ENCODE results near the gene MN1. TPM values are rescaled to one million over a fixed set of nuclear protein-coding genes. Genes with fewer than 3 reads are reported as not detected.

MN1 gene
- 10 to 100 TPM; 12.2 to 21.0 (median 15.6) TPM for polyA plus RNA-seq (ENCODE audit: insufficient read length in 10 of 10)
- long read RNA-seq, donor 1, full-length matches to known transcripts = 1 of 1 reads
- long read RNA-seq, donor 1, partial matches to known transcripts = 0 of 1 reads
- long read RNA-seq, donor 1, other reads (novel, unspliced or antisense) = 0 of 1 reads
- long read RNA-seq, donor 2, full-length matches to known transcripts = 7 of 7 reads
- long read RNA-seq, donor 2, partial matches to known transcripts = 0 of 7 reads
- long read RNA-seq, donor 2, other reads (novel, unspliced or antisense) = 0 of 7 reads
- long read RNA-seq, donor 3 = 0 reads
- long read RNA-seq, donor 4, full-length matches to known transcripts = 4 of 4 reads
- long read RNA-seq, donor 4, partial matches to known transcripts = 0 of 4 reads
- long read RNA-seq, donor 4, other reads (novel, unspliced or antisense) = 0 of 4 reads
- long read RNA-seq, donor 5, full-length matches to known transcripts = 4 of 4 reads
- long read RNA-seq, donor 5, partial matches to known transcripts = 0 of 4 reads
- long read RNA-seq, donor 5, other reads (novel, unspliced or antisense) = 0 of 4 reads
- long read RNA-seq, donor 6, full-length matches to known transcripts = 2 of 2 reads
- long read RNA-seq, donor 6, partial matches to known transcripts = 0 of 2 reads
- long read RNA-seq, donor 6, other reads (novel, unspliced or antisense) = 0 of 2 reads
- long read RNA-seq, donor 7, full-length matches to known transcripts = 2 of 2 reads
- long read RNA-seq, donor 7, partial matches to known transcripts = 0 of 2 reads
- long read RNA-seq, donor 7, other reads (novel, unspliced or antisense) = 0 of 2 reads
- long read RNA-seq, donor 8 = 0 reads
- long read RNA-seq, donor 9, full-length matches to known transcripts = 1 of 1 reads
- long read RNA-seq, donor 9, partial matches to known transcripts = 0 of 1 reads
- long read RNA-seq, donor 9, other reads (novel, unspliced or antisense) = 0 of 1 reads

GRCh38 chr22:27801616-27802345, at the start of gene MN1:
TSS of gene MN1 (minus strand) at chr22:27801756. CDS start at chr22:27800543, 1,213 bp downstream.
- DNase-seq = peak; percentile 71 to 93 (median 79)

DNA sequence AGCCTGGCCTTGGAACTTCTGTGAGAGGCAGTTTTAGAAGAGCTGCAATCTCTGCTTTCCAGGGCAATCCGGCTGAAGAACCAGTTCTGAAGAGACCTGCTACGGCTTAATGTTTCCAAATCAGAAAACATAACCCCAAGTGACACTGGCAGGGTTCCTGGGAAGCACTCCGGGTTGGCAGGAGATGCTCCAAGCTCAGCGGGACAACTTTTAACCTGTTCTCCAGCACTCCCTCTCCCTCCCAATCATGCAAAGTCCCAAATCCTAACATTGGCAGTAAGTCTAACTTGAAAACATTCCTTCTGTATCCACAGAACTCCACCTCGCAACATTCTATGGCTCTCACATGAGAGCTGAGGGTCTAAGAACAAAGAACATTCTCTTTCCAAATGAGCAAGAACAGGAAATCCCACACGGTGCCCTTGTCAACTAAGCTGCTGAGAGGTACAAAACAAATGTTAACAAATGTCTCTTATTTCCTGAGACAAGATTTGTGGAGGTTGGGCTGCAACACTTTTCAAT, 48.5 kb upstream of the MN1 start:
- peak in 2 of 3 donors; percentile 58 to 76 for DNase-seq

DNA sequence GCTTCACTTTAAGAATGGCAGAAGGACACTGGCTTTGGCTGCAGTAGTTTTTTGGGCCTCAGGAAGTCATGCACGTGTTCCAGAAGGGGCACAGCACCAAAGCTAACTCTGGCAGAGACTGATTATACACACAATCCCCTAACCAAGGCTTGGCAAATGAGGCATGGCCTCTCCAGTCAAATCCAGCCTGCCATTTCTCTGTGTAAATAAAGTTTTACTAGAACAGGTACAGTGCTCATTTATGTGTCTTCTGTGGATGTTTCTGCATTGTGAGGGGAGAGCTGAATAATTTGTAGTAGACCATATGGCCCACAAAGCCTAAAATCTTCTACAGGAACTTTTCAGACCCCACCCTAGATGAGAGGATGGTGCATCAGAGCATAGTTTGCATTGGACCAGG, 46.4 kb upstream of the MN1 start:
- no peak for DNase-seq

DNA sequence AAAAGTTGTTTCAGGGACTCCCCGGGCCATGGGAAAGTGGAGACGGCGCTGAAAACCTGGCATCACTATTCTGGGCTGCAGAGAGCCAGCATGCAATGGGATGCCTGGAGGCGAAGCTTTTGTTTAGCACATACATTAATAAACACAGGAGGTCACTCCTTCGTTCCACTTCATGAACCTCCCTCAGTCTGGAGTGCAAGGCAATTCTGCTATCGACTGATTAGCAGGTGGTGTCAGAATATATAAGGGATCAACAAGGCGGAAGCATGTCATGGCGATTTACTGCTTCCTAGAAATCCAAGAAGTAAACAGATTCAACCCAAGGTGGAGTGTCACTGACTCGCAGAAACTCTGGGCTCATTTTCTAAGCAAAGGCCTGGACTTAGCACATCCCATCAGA, 45.4 kb upstream of the MN1 start:
- no peak for DNase-seq

GRCh38 chr22:27846248-27846757, 44.7 kb upstream of the MN1 start:
- no peak for DNase-seq

- DNase-seq = no peak
Observed at GRCh38 chr22:27845644-27846043, 44.1 kb upstream of the MN1 start.

DNA sequence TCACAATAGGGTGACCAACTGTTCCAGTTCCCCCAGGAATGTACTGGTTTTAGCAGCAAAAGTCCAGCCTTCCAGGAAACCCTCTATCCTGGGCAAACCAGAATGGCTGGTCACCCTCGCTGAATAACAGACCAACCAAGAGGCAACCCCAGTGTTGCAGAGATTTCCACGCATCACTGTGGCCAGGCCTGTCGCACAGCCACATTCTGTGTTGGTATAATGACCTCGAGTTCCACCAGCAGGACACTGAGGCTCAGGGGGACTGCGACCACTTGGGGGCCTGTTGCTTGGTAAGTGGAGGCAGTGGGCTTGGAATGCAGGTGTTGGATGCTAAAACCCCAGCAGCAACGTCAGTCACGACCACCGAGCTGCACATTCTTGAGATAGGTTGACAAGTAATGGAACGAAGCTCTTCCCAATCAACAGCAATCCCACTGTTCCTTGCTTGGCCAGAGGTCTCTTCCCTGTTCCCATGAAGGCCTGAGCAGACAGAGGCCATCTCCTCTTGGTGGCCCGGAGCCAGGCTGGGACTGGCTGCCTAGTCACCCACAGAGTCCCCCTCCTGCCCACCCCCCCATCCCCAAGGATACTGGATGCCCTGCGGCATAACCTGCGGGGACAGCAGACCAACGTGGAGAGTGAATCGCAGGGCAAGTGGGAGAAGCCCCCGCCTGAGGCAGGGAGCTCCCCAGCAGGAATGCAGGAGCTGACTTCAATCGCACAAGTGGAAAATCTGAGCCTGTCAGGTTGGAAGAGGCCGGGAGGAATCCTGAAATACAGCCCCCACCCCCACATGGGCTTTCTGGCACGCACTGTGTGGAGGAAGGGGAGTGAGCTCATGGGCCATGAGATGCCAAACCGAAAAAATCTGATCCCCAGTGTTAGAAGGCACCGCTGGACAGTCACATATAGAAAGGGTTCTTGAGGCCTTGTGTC, 43.4 kb upstream of the MN1 start:
- DNase-seq = peak in 2 of 3 donors; percentile 76 to 86

DNA sequence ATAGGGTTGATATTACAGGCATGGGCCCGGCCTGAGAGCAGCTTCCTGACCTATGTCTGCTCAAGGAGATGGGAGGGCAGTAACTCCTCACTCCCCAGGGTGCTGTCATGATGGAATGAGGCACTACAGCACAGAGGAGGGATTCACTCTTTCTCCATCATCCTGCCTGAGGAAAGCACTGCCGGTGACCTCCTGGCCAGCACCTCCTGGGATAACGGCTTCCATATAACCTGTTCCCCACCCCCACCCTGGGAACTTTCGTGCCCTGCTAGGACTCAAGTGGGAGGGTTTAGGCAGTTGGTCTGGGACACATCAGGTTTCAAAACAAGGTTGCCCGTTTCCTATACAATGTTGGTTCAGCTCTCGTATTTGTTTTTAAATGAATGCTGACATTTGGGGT, 42.7 kb upstream of the MN1 start:
- no peak for DNase-seq

DNA sequence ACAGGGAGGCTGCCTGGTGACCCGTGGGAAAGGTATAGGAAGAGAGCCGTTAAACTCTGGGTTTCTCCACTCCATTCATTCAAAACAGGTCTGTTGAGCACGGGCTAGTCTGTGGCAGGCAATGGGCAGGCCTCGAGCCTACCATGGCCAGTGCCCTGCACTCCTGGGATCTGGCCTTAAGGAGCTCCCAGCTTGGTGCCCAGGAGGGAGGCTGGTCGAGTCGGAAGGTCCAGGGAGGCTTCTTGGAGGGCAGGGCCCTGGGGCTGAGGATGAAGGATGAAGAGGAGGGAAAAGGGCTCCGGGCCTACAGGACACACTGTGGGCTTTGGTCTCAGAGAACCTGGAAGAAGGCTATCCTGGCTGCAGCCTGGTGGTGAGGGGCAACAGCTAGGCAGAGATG, 41.9 kb upstream of the MN1 start:
- DNase-seq = no peak

DNA sequence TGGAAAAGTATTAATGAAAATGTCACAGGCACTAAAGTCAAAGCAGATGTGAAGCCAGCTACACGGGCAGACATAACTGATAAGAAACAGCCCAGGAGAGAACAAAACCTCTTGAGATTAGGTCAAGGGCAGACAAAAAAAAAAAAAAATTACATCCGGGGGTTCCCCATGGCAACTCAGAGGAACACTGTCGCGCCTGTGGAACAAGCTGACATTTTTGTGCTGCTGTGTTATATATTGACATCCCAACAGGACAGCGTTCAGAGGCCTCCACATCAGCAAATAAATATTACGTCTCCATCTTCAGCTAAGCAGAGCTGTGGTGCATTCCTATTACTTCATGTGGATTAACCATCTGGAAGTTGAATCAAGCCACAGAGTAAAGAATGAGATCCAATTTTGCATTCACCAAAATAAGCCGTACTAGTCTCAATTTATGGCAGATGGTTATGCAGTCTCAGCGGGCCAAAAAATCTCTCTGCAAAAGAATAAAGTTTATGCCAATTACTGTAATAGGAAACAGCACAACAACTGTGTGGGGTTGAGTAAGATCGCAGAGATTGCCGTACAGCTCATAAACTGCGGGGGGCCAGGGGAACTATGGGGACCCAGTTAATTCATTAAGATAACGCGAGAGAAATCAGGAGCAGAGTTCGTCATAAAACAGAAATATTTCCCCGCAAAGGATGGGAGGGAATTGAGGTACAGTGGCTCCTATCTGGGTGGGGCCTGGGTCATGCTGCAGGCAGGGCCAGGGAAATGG, 41.3 kb upstream of the MN1 start:
- DNase-seq = peak; percentile 59 to 86 (median 62)

GRCh38 chr22:27842201-27842600, 40.6 kb upstream of the MN1 start:
- DNase-seq = no peak

DNA sequence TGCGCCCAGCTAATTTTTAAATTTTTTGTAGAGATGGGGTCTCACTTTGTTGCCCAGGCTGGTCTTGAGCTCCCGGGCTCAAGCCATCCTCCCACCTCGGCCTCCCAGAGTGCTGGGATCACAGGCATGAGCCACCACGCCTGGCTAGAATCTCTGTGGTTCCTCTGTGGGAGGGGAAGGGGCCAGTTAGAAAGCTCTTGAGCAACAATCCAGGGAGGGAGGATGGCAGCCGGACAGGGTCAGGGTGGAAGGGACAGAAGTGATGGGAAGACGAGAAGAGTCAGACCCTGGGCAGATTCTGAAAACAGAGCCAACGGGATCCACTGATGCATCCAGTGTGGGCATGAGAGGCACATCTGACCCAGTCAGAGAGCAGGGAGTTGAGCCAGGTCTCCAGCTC, 38.9 kb upstream of the MN1 start:
- DNase-seq = no peak

DNA sequence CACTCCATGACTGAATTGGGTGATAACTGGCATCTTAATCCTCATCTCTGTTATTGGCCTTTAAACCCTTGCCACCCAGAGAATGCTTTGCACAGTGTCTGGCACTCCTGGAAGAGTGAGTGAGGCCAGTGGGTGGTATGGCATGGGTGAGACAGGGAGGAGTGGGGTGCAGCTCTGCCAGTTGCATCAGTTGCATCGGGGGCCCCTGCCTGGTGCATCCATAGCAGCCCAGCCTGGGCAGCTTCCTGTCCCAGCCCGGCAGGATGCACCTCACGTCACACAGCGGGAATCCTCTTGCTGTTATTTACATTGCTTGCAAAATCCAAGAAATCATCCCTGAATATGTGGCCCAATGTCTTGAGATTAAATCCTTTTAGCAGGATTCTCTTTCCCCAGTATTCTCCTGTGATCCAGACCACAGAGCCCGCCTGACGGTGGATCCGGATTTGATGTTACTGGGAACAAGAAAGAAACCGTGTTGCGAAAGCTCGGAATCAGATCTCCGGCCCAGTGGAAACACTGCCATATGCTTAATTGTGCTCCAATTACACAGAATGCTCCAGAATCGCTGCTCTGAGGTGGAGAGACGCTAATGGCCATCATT, 37.6 kb upstream of the MN1 start:
- DNase-seq = no peak

DNA sequence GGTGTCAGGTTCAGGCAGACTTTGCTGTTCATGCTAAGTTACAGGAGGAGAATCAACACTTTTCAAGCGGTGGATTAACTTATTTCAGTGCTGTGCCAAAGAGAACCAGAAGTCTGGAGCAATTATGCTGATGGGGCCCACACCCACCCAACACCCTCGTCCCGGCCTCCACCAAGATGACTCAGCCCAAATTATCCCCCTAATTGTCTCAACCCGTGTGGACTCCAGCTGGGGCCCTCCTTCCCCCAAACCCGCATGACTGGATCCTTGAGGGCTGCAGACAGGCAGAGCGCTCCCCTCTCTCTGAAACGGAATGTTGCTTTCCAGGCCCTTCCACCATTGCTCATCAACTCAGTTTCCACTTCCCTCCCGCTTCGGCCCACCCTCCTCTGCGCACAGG, 34.6 kb upstream of the MN1 start:
- peak in 1 of 3 donors; percentile 80 for DNase-seq

DNA sequence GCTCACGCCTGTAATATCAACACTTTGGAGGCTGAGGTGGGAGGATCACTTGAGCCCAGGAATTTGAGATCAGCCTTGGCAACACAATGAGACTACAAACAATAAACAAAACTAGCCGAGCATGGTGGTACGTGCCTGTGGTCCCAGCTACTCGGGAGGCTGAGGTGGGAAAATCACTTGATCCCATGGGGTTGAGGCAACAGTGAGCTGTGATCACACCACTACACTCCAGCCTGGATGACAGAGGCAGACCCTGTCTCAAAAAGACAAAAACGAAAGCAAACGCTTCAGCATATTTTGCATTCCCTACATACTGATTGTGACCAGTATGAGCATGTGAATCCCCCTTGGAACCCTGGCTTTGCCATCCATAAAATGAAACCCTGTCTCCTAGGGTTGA, 33.9 kb upstream of the MN1 start:
- DNase-seq = no peak

DNA sequence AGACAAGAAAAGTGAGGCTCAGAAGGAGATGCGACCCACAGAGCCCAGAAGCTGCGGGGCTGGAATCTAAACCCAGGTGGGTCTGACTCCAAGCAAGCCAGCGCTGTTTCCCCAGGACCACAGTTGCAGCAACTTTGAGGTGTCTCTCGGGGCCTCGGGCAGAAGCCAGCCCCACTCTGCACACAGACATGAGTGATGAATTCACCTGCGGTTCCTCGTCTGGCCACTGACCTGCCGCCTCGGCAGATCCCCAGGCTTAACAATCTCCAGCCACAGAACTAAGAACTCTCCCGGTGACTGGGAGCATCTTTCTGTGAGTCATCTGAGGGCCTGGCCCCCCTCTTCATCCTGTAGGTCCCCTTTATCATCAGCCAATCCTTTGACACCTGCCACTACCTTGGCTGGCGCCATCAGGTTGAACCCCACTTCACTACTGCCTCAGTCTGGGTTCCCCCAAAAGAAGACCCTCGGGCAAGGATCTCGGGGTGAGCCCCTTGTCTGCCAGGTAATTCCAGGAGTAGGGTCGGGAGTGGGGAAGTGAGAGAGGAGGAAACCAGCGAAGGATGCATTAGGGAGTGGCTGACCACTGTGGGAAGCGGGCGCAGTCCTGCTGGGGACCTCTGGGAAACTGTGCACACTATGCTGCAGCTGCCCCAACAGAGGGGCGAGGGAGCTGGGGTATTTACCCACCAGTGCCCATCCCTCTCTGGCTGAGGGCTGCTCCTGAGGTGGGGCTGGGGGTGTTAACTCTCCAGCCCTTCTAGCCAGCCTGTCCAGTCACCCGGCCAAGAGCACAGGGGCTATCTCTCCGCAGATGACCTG, 33.0 kb upstream of the MN1 start:
- DNase-seq = no peak

DNA sequence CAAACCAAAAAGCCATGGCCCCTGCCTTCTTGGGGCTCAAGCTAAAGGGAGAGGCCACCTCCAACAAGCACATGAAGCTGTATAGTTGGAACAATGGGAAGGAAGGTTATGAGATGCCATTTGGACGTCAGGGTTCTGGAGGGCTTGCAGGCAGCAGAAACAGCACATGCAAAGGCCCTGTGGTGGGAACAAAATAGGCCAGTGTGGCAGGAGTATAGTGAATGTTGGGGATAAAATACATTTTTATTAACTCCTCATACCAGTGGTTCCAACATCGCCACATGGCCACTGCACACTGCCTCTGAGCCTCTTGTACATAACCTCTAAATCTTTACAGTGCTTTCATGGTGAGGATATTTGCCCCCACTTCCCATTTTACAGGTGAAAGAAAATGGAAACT, 32.2 kb upstream of the MN1 start:
- DNase-seq = no peak

DNA sequence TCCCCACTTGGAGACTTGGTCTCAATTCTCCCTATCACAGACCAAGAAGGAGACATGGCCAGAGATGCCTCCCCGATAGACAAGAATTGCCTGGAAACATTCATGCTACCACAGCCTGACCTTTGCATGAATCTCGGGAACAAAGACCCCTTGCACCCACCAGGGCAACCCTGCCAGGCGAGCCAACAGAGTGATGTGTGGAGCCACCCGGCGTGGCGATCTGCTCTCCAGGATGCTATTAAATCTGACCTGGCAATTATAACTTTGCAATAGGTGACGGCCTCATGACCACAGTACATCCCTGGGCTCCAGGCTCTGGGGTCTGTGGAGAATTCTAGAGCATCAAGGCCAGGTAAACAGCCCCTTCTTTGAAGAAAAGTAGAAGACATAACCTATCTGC, 31.1 kb upstream of the MN1 start:
- no peak for DNase-seq
